T-helper 2 cell treated with Interferon-gamma antibody and Interleukin-4, amounts not matched to agents 100 ng/mL and 5 ng/mL, for 36 hours (primary cell): Measurements from ENCODE around the gene CDC23. TPM values are rescaled to one million over a fixed set of nuclear protein-coding genes. Genes with fewer than 3 reads are reported as not detected.
"Not testable (repeated sequence)": the region's sequence is repeated elsewhere in the genome, so short reads cannot be mapped to it uniquely, and the experiment has no call there.

ENCODE experiments used
- intact Hi-C: fragments of 100-400 bp; cut with micrococcal nuclease; formaldehyde crosslinking; loops from one replicate; pipeline ENCODE4 v1.15.1; 2023
- total RNA-seq: library from RNA; stranded (reverse); gene quantifications from 2 replicates; pipeline ENCODE4 v1.2.3, GENCODE V29; 2022

Gene CDC23
- total RNA-seq, 1 donor from 2014 or later, result 37.4 TPM

- intact Hi-C loops, result loop anchor here (1.0 to 2.0 kb wide), 5 partner anchors 34 to 331 kb away; partner anchors contain the start of genes BRD8, CDC25C, ETF1 and KDM3B
Observed at GRCh38 chr5:138212828-138213160, 329 bp downstream of the CDC23 start.

- intact Hi-C loops, result no loop called here
Observed at GRCh38 chr5:138210985-138211384, 2.1 kb downstream of the CDC23 start.

- intact Hi-C loops, result not testable (repeated sequence)
Observed at GRCh38 chr5:138193859-138194258, 19.3 kb downstream of the CDC23 start.

- intact Hi-C loops, result no loop called here
Observed at GRCh38 chr5:138192826-138193225, 20.3 kb downstream of the CDC23 start.

GRCh38 chr5:138188626-138189025 lies 24.5 kb downstream of the CDC23 start:
- intact Hi-C loops, result no loop called here

GRCh38 chr5:138186002-138186447 lies 27.1 kb downstream of the CDC23 start:
- intact Hi-C loops, result no loop called here

GRCh38 chr5:138182808-138183207 lies 30.3 kb downstream of the CDC23 start:
- intact Hi-C loops, result no loop called here

- intact Hi-C loops, result loop anchor here (1.0 kb wide), 4 partner anchors 102 to 322 kb away; no protein-coding TSS in a partner anchor
Observed at GRCh38 chr5:138180841-138181240, 32.3 kb downstream of the CDC23 start.

- intact Hi-C loops, result loop anchor here (1.0 kb wide), 4 partner anchors 103 to 323 kb away; no protein-coding TSS in a partner anchor
Observed at GRCh38 chr5:138180183-138180782, 32.8 kb downstream of the CDC23 start.

GRCh38 chr5:138179277-138179857 lies 33.8 kb downstream of the CDC23 start:
- intact Hi-C loops, result loop anchor here (1.0 kb wide), 2 partner anchors 147 to 286 kb away; partner anchors contain the start of gene EGR1

- intact Hi-C loops, result loop anchor here (1.0 kb wide), 9 partner anchors 35 to 397 kb away; partner anchors contain the start of genes CDC23, CDC25C, EGR1 and ETF1
Observed at GRCh38 chr5:138178516-138179276, 34.4 kb downstream of the CDC23 start, which contains the start of the genes BRD8 and KIF20A. BRD8 (minus strand) TSS chr5:138178630; CDS start chr5:138178614, 16 bp downstream. KIF20A (plus strand) TSS chr5:138179112; CDS start chr5:138179681, 569 bp downstream.

- intact Hi-C loops, result loop anchor here (1.0 kb wide), 7 partner anchors 35 to 397 kb away; partner anchors contain the start of genes CDC23, CDC25C, ETF1 and HSPA9
Observed at GRCh38 chr5:138177941-138178515, 35.1 kb downstream of the CDC23 start.

- intact Hi-C loops, result no loop called here
Observed at GRCh38 chr5:138170299-138170698, 42.8 kb downstream of the CDC23 start.

GRCh38 chr5:138169124-138169523 lies 44.0 kb downstream of the CDC23 start:
- intact Hi-C loops, result no loop called here

- intact Hi-C loops, result no loop called here
Observed at GRCh38 chr5:138163721-138164120, 49.4 kb downstream of the CDC23 start.

GRCh38 chr5:138160706-138161105 lies 52.4 kb downstream of the CDC23 start:
- intact Hi-C loops, result no loop called here

GRCh38 chr5:138159666-138160065 lies 53.5 kb downstream of the CDC23 start:
- intact Hi-C loops, result no loop called here

GRCh38 chr5:138157626-138158025 lies 55.5 kb downstream of the CDC23 start:
- intact Hi-C loops, result no loop called here

GRCh38 chr5:138155977-138156376 lies 57.1 kb downstream of the CDC23 start:
- intact Hi-C loops, result not testable (repeated sequence)

GRCh38 chr5:138149530-138149929 lies 63.6 kb downstream of the CDC23 start:
- intact Hi-C loops, result no loop called here

GRCh38 chr5:138148811-138149210 lies 64.3 kb downstream of the CDC23 start:
- intact Hi-C loops, result no loop called here
